Neural progenitor cell (in vitro differentiated cells): Measurements from ENCODE around the gene SLC26A8. TPM values are rescaled to one million over a fixed set of nuclear protein-coding genes. Genes with fewer than 3 reads are reported as not detected.

Experiments
- DNase-seq: peaks from one replicate; pipeline ENCODE4 v3.0.0-alpha.2; 2016; ENCODE audit warnings: low spot score
- H2AFZ ChIP-seq: fragments of 200-600 bp; sonication (generic); replicated peaks from 2 replicates; pipeline ENCODE4 v1.6.1; 2016; ENCODE audit warnings: antibody characterized with exemption
- H3F3A ChIP-seq: fragments of 200-600 bp; sonication (generic); 2 replicates; pipeline ENCODE4 v1.6.1; 2016; ENCODE audit warnings: antibody characterized with exemption, low read depth
- H3K27ac ChIP-seq: fragments of 200-600 bp; sonication (generic); 2 replicates; pipeline ENCODE4 v1.5.1; 2016; ENCODE audit warnings: mild to moderate bottlenecking
- H3K27me3 ChIP-seq: fragments of 200-600 bp; sonication (generic); 2 replicates; pipeline ENCODE4 v1.6.1; 2016; ENCODE audit warnings: mild to moderate bottlenecking, moderate library complexity
- H3K36me3 ChIP-seq: fragments of 200-600 bp; sonication (generic); 2 replicates; pipeline ENCODE4 v1.5.1; 2016
- H3K4me1 ChIP-seq: fragments of 200-600 bp; sonication (generic); 2 replicates; pipeline ENCODE4 v1.6.1; 2016; ENCODE audit warnings: mixed run types
- H3K4me2 ChIP-seq: fragments of 200-600 bp; sonication (generic); 2 replicates; pipeline ENCODE4 v1.6.1; 2016
- H3K4me3 ChIP-seq: fragments of 200-600 bp; sonication (generic); 2 replicates; pipeline ENCODE4 v1.5.1; 2016
- H3K79me2 ChIP-seq: fragments of 200-600 bp; sonication (generic); 2 replicates; pipeline ENCODE4 v1.6.1; 2016; ENCODE audit warnings: low read depth
- H3K9ac ChIP-seq: fragments of 200-600 bp; sonication (generic); 2 replicates; pipeline ENCODE4 v1.6.1; 2016
- H3K9me3 ChIP-seq: fragments of 200-600 bp; sonication (generic); 2 replicates; pipeline ENCODE4 v1.5.1; 2016; ENCODE audit warnings: low read depth
- H4K20me1 ChIP-seq: fragments of 200-600 bp; sonication (generic); 2 replicates; pipeline ENCODE4 v1.6.1; 2016; ENCODE audit warnings: low read depth
- H3K27ac Mint-ChIP-seq: 3 replicates; pipeline ENCODE4 v1.8.0; 2021; ENCODE audit warnings: mixed read lengths
- H3K27me3 Mint-ChIP-seq: 2 replicates; pipeline ENCODE4 v1.8.0; 2022; ENCODE audit warnings: low read depth, mild to moderate bottlenecking, inconsistent platforms, moderate library complexity, mixed read lengths; ENCODE audit not compliant: insufficient read depth
- H3K36me3 Mint-ChIP-seq: 3 replicates; pipeline ENCODE4 v1.8.0; 2021; ENCODE audit warnings: mixed read lengths
- H3K4me1 Mint-ChIP-seq: 3 replicates; pipeline ENCODE4 v1.8.0; 2021; ENCODE audit warnings: mixed read lengths
- H3K4me3 Mint-ChIP-seq: 3 replicates; pipeline ENCODE4 v1.8.0; 2021; ENCODE audit warnings: mild to moderate bottlenecking, moderate library complexity, mixed read lengths
- H3K9me3 Mint-ChIP-seq: 3 replicates; pipeline ENCODE4 v1.8.0; 2020; ENCODE audit warnings: mixed read lengths
- EZH2 ChIP-seq: fragments of 200-600 bp; sonication (generic); IDR thresholded peaks from 2 replicates; pipeline ENCODE4 v1.6.1; 2017; ENCODE audit warnings: antibody characterized with exemption, mild to moderate bottlenecking, moderate library complexity
- EZH2phosphoT487 ChIP-seq: fragments of 200-600 bp; sonication (generic); IDR thresholded peaks from 2 replicates; pipeline ENCODE4 v1.6.1; 2017; ENCODE audit warnings: antibody characterized with exemption
- total RNA-seq: library from RNA; depleted of rRNA; stranded (reverse); fragments of >200 nt; gene quantifications from 2 replicates; pipeline ENCODE4 v1.2.3, GENCODE V29; 2015; ENCODE audit warnings: low replicate concordance
- TF ChIP-seq, protein P1 (sequence below): fragments of 200-600 bp; sonication (generic); IDR thresholded peaks from 2 replicates; pipeline ENCODE4 v1.5.1; 2017; ENCODE audit warnings: antibody characterized with exemption, mild to moderate bottlenecking

The SLC26A8 gene
- total RNA-seq, 1 donor from 2014 or later = 0.13 TPM

DNA sequence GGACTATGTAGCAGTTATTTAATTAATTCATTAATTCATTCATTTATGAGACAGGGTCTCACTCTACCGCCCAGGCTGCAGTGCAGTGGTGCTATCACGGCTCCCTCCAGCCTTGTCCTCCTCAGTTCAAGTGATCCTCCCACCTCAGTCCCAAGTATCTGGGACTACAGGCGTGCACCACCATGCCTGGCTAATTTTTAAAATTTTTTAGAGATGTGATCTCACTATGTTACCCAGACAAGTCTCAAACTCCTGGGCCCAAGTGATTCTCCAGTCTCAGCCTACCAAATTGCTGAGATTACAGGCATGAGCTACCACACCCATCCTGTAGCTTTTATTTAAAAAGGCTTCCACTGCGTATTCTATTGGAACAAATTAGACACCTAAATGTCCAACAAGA, 127.0 kb downstream of the SLC26A8 start:
- H3K27me3 ChIP-seq = no peaks in the 10 kb centered on the region
- no peak overlapping the region for H3K9ac ChIP-seq
- no peak overlapping the region for H3K27ac ChIP-seq
- Mint-ChIP-seq H3K4me3 (no peak overlapping the region), H3K4me1 (peaks cover 18% of the 10 kb centered on the region), H3K36me3 (peaks cover 48% of the 10 kb centered on the region), H3K27me3 (no peaks in the 10 kb centered on the region), H3K9me3 (peaks cover 12% of the 10 kb centered on the region), H3K27ac (no peak overlapping the region)
- H3K4me3 ChIP-seq = no peak overlapping the region
- peaks cover 11% of the 10 kb centered on the region for H3K36me3 ChIP-seq
- H3K4me2 ChIP-seq = no peak overlapping the region
- peaks cover 6% of the 10 kb centered on the region for H3K4me1 ChIP-seq
- H2AFZ ChIP-seq = no peak overlapping the region
- TF ChIP-seq EZH2phosphoT487 (no peak), EZH2 (no peak)
- TF ChIP-seq, protein P1, sequence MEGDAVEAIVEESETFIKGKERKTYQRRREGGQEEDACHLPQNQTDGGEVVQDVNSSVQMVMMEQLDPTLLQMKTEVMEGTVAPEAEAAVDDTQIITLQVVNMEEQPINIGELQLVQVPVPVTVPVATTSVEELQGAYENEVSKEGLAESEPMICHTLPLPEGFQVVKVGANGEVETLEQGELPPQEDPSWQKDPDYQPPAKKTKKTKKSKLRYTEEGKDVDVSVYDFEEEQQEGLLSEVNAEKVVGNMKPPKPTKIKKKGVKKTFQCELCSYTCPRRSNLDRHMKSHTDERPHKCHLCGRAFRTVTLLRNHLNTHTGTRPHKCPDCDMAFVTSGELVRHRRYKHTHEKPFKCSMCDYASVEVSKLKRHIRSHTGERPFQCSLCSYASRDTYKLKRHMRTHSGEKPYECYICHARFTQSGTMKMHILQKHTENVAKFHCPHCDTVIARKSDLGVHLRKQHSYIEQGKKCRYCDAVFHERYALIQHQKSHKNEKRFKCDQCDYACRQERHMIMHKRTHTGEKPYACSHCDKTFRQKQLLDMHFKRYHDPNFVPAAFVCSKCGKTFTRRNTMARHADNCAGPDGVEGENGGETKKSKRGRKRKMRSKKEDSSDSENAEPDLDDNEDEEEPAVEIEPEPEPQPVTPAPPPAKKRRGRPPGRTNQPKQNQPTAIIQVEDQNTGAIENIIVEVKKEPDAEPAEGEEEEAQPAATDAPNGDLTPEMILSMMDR = no peak
- H3F3A ChIP-seq = peaks cover 7% of the 10 kb centered on the region
- H3K9me3 ChIP-seq = no peaks in the 10 kb centered on the region
- H3K79me2 ChIP-seq = peaks cover 100% of the 10 kb centered on the region
- peaks cover 31% of the 10 kb centered on the region for H4K20me1 ChIP-seq
- no peak for DNase-seq

DNA sequence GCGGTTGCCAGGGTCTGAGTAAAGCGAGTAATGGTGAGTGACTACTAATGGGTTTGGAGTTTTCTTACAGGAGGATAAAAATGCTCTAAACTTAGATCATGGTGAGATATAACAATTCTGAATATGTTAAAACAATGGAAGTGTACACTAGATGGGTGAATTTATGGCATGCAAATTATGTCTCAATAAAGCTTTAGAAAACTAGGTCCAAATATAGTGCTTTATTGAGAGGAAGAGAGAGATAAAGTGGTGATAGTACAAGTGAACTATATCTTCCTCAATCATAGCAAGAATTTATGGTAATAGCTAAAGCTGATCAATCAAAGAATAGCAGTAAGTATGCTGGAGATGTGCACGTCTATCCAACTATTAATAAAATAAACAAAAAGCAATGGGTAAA, 127.4 kb downstream of the SLC26A8 start:
- Histone ChIP-seq H3K9me3 (no peaks in the 10 kb centered on the region), H3K4me3 (no peak overlapping the region), H3F3A (peaks cover 7% of the 10 kb centered on the region), H3K9ac (no peak overlapping the region), H4K20me1 (peaks cover 29% of the 10 kb centered on the region), H3K79me2 (peaks cover 100% of the 10 kb centered on the region), H3K27me3 (no peaks in the 10 kb centered on the region), H3K4me1 (peaks cover 6% of the 10 kb centered on the region), H2AFZ (no peak overlapping the region), H3K27ac (no peak overlapping the region), H3K36me3 (peaks cover 11% of the 10 kb centered on the region), H3K4me2 (no peak overlapping the region)
- H3K27me3 Mint-ChIP-seq = no peaks in the 10 kb centered on the region
- no peak overlapping the region for H3K4me3 Mint-ChIP-seq
- H3K36me3 Mint-ChIP-seq = peaks cover 47% of the 10 kb centered on the region
- TF ChIP-seq, protein P1 = no peak
- TF ChIP-seq EZH2 = no peak
- TF ChIP-seq EZH2phosphoT487 = no peak
- H3K4me1 Mint-ChIP-seq = peaks cover 18% of the 10 kb centered on the region
- H3K27ac Mint-ChIP-seq = no peak overlapping the region
- DNase-seq = no peak
- H3K9me3 Mint-ChIP-seq = peaks cover 12% of the 10 kb centered on the region

DNA sequence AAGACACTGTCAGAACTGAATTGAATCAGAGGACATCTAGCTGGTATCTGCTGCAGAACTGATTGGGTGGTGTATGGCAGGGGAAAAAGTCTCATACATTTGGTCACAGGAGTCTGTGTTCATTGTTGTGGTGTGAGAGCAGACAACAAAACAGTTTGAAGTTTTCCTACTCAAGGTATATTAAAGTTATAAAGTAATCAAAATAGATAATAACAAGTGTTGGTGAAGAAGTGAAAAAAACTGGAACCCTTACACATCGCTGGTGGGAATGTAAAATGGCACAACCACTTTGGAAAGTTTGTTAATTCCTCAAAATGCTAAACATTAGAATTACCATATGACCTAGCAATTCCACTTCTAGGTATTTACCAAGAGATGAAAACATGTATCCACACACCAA, 128.2 kb downstream of the SLC26A8 start:
- peaks cover 18% of the 10 kb centered on the region for H3K4me1 Mint-ChIP-seq
- peaks cover 12% of the 10 kb centered on the region for H3K9me3 Mint-ChIP-seq

More for the DNA sequence above, 128.2 kb downstream of the SLC26A8 start:
- peaks cover 46% of the 10 kb centered on the region for H3K36me3 Mint-ChIP-seq
- H3K27me3 Mint-ChIP-seq = no peaks in the 10 kb centered on the region
- H3K4me2 ChIP-seq = no peak overlapping the region
- H3K79me2 ChIP-seq = peaks cover 100% of the 10 kb centered on the region
- peaks cover 11% of the 10 kb centered on the region for H3K36me3 ChIP-seq
- no peak overlapping the region for H3K4me3 ChIP-seq
- H3K27ac ChIP-seq = no peak overlapping the region
- H3K9me3 ChIP-seq = no peaks in the 10 kb centered on the region
- peaks cover 22% of the 10 kb centered on the region for H4K20me1 ChIP-seq
- H3K27ac Mint-ChIP-seq = peak overlapping the region; percentile 4
- no peak overlapping the region for H3K4me3 Mint-ChIP-seq
- H3K9ac ChIP-seq = no peak overlapping the region
- H3K27me3 ChIP-seq = no peaks in the 10 kb centered on the region
- H3K4me1 ChIP-seq = peaks cover 6% of the 10 kb centered on the region
- peaks cover 7% of the 10 kb centered on the region for H3F3A ChIP-seq
- no peak for DNase-seq
- TF ChIP-seq EZH2phosphoT487 = no peak
- TF ChIP-seq, protein P1 = no peak
- TF ChIP-seq EZH2 = no peak
- H2AFZ ChIP-seq = no peak overlapping the region
